Measurements from ENCODE around the gene WFDC5.
"Not testable (repeated sequence)": the region's sequence is repeated elsewhere in the genome, so short reads cannot be mapped to it uniquely, and the experiment has no call there.

WFDC5 gene

GRCh38 chr20:45114465-45115385 is at the start of gene WFDC5:
TSS of gene WFDC5 (minus strand) at chr20:45115174. CDS start at chr20:45115083, 91 bp downstream.
- TF ChIP-seq JUND (IDR thresholded peaks at IDR 0.05; ENCODE audit: low read depth): no peak
- in situ Hi-C loops (cut with HindIII; ENCODE audit: low pct_unique_long_range_greater_than_20kb, low sequenced_read_pairs): no loop called here
- no peak for DNase-seq (ENCODE audit: low read depth in 1 of 2, low spot score in 1 of 2)

DNA sequence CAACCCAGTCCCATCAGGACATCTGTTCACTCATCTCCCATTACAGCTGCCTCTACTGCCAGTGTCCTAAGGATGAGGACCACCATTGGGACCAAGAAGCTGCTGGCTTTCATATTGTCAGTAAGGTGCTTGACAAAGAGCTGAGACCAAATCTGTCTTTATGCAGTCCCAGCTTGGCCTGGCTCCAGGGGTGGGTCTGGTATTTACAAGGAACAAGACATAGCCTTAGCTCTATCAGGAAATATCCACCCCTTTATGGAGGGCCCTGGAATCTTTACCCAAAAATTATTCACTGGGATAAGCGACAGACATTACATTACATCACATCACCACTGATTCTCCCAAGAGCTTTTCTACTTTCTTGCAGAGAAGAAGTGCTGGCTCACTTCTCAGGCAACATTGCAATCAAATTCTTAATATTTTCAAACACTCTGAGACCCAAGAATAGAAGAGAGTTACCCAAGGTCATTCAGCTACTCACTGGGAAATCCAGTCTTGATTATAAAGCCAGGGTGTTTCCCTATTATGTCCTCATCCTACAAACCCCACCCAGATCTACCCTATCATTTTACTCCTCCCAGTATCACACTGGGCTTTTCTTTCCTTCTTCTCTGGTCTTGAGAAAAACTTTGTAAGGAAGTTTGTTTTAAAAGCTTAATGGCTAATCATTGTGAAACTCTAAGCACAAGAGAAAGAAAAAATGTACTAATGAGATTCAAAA is 48.3 kb upstream of the WFDC5 start:
- no peak for TF ChIP-seq JUND (IDR thresholded peaks at IDR 0.05; ENCODE audit: low read depth)
- in situ Hi-C loops (cut with HindIII; ENCODE audit: low pct_unique_long_range_greater_than_20kb, low sequenced_read_pairs): no loop called here
- DNase-seq (ENCODE audit: low read depth in 1 of 2, low spot score in 1 of 2): no peak

GRCh38 chr20:45157962-45158361 is 43.0 kb upstream of the WFDC5 start:
- in situ Hi-C loops (cut with HindIII; ENCODE audit: low pct_unique_long_range_greater_than_20kb, low sequenced_read_pairs): no loop called here
- no peak for DNase-seq (ENCODE audit: low read depth in 1 of 2, low spot score in 1 of 2)
- no peak for TF ChIP-seq JUND (IDR thresholded peaks at IDR 0.05; ENCODE audit: low read depth)

DNA sequence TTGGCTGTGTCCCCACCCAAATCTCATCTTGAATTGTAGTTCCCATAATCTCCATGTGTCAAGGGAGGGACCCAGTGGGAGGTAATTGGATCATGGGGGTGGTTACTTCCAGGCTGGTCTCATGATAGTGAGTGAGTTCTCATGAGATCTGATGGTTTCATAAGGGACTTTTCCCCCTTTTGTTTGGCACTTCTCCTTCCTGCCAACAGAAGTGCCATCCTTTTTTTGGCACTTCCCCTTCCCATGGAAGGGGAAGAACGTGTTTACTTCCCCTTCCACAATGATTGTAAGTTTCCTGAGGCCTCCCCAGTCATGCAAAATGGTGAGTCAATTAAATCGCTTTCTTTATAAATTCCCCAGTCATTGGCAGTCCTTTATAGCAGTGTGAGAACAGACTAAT is 41.7 kb upstream of the WFDC5 start:
- no peak for DNase-seq (ENCODE audit: low read depth in 1 of 2, low spot score in 1 of 2)
- TF ChIP-seq JUND (IDR thresholded peaks at IDR 0.05; ENCODE audit: low read depth): no peak
- in situ Hi-C loops (cut with HindIII; ENCODE audit: low pct_unique_long_range_greater_than_20kb, low sequenced_read_pairs): no loop called here

- in situ Hi-C loops (cut with HindIII; ENCODE audit: low pct_unique_long_range_greater_than_20kb, low sequenced_read_pairs); DNase-seq (ENCODE audit: low read depth in 1 of 2, low spot score in 1 of 2): not testable (repeated sequence)
Observed at GRCh38 chr20:45154794-45155193, 39.8 kb upstream of the WFDC5 start.

- no peak for TF ChIP-seq JUND (IDR thresholded peaks at IDR 0.05; ENCODE audit: low read depth)
- in situ Hi-C loops (cut with HindIII; ENCODE audit: low pct_unique_long_range_greater_than_20kb, low sequenced_read_pairs): no loop called here
- no peak for DNase-seq (ENCODE audit: low read depth in 1 of 2, low spot score in 1 of 2)
Observed at GRCh38 chr20:45154183-45154582, 39.2 kb upstream of the WFDC5 start.

GRCh38 chr20:45153752-45154151 is 38.8 kb upstream of the WFDC5 start:
- DNase-seq (ENCODE audit: low read depth in 1 of 2, low spot score in 1 of 2): no peak
- in situ Hi-C loops (cut with HindIII; ENCODE audit: low pct_unique_long_range_greater_than_20kb, low sequenced_read_pairs): no loop called here
- TF ChIP-seq JUND (IDR thresholded peaks at IDR 0.05; ENCODE audit: low read depth): no peak

DNA sequence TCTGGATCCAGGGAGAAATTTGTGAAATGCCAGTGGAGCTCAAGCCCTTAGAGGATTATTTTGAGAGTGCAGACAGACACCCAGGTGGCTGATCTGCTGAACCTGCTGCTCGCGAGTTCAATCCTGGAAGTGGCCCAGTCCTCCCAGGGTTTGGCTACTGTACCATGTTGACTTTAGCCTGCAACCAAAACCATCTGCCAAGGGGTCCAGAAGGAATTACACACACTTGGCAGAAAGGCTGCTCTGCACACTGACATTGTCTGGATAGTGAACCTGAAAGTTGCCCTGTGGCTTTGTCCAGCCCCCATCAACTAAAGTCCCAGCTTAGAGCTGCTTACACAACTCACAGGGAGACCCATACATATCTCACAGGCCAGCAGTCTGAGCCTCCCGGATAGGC is 38.2 kb upstream of the WFDC5 start:
- DNase-seq (ENCODE audit: low read depth in 1 of 2, low spot score in 1 of 2): no peak
- TF ChIP-seq JUND (IDR thresholded peaks at IDR 0.05; ENCODE audit: low read depth): no peak
- in situ Hi-C loops (cut with HindIII; ENCODE audit: low pct_unique_long_range_greater_than_20kb, low sequenced_read_pairs): no loop called here

DNA sequence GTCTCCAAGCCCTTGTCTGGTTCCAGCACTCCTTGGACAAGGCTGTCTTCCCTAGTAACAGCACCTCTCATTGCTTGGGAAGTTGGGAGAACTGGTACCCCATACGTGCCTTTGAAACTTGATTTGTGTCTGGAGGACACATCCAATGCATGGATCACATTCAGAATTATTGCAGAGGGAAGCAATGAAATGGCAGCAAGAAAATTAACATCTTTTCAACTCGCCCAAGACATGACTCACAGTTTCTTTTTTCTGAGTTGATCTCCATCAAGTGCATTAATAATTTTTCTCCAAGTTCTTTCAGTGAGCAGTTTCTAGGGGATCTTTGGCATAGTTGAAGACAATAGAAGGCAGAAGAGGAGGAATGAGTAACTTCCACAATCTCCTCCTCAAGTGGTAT is 37.4 kb upstream of the WFDC5 start:
- no peak for TF ChIP-seq JUND (IDR thresholded peaks at IDR 0.05; ENCODE audit: low read depth)
- in situ Hi-C loops (cut with HindIII; ENCODE audit: low pct_unique_long_range_greater_than_20kb, low sequenced_read_pairs): no loop called here
- no peak for DNase-seq (ENCODE audit: low read depth in 1 of 2, low spot score in 1 of 2)

DNA sequence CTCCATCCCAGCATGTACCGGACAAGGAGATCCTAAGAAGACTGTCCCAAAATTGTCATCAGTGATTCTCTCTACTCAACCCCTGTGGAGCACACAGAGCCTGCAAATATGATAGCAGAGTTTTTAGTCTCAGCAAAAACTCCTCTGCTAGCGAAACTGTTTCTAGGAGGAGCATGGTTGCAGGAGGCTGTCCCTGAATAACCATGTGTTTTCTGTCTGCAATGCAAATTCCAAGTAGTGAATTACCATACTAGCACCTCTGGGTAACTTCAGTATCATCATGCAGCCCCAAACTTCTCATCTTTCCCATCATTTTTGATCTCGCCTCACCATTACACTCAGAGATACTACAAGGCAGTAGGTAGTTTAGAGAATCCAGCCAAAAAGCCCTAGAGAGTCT is 34.1 kb upstream of the WFDC5 start:
- TF ChIP-seq JUND (IDR thresholded peaks at IDR 0.05; ENCODE audit: low read depth): no peak
- DNase-seq (ENCODE audit: low read depth in 1 of 2, low spot score in 1 of 2): no peak
- in situ Hi-C loops (cut with HindIII; ENCODE audit: low pct_unique_long_range_greater_than_20kb, low sequenced_read_pairs): no loop called here

GRCh38 chr20:45140836-45141235 is 25.9 kb upstream of the WFDC5 start:
- DNase-seq (ENCODE audit: low read depth in 1 of 2, low spot score in 1 of 2): no peak
- in situ Hi-C loops (cut with HindIII; ENCODE audit: low pct_unique_long_range_greater_than_20kb, low sequenced_read_pairs): no loop called here
- no peak for TF ChIP-seq JUND (IDR thresholded peaks at IDR 0.05; ENCODE audit: low read depth)

- DNase-seq (ENCODE audit: low read depth in 1 of 2, low spot score in 1 of 2); in situ Hi-C loops (cut with HindIII; ENCODE audit: low pct_unique_long_range_greater_than_20kb, low sequenced_read_pairs): not testable (repeated sequence)
Observed at GRCh38 chr20:45139733-45140375, 24.9 kb upstream of the WFDC5 start.
